T-helper 22 cell (primary cell): ENCODE results near the gene MKLN1.
"Not testable (repeated sequence)": the region's sequence is repeated elsewhere in the genome, so short reads cannot be mapped to it uniquely, and the experiment has no call there.

Source experiments
- DNase-seq: peaks from one replicate; pipeline ENCODE4 v3.0.0-alpha.2; 2020; ENCODE audit warnings: low read depth

MKLN1 gene

GRCh38 chr7:131327626-131328376 is at the start of gene MKLN1:
MKLN1 (plus strand) TSS chr7:131327876; CDS start chr7:131327900, 24 bp downstream.
- peak; percentile 79 for DNase-seq

DNA sequence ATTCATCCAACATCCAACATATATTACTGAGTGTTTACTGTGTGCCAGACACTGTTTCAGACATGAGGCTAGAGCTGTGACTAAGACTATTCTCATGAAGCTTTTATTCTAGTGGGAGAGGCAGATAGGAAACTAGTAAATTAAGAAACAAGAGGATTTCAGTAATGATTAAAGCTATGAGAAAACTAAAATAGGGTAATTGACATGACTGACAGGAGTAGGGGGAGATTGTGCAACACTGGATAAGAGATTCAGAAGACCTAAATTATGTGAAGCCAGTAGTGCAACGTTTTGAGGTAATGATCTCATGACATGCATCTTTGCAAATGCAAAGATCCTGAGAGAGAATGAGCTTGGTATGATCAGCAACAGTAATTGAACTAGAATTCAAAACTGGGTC is 48.6 kb upstream of the MKLN1 start:
- no peak for DNase-seq

GRCh38 chr7:131281266-131282048 is 46.2 kb upstream of the MKLN1 start:
- no peak for DNase-seq

- no peak for DNase-seq
Observed at GRCh38 chr7:131284702-131285419, 42.8 kb upstream of the MKLN1 start.

- no peak for DNase-seq
Observed at GRCh38 chr7:131285556-131285955, 42.1 kb upstream of the MKLN1 start.

DNA sequence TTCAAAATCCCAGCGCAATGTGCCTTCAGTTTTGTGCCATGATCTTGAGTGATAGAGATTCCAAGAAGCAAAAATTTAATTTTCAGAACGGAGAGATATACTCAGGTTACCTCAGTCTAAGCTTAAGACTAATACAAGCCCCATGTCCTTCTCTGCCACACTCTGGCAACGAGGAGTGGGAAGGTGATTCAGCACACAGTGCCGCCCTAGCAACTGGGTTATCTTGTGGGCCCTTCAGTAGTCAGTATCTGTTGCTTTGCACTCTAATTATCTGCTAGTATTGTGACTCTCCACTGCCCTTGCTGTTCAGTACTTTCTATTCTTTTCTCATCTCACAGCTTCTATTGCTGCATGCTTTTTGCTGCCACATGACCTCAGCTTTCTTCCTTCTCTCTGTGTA is 39.2 kb upstream of the MKLN1 start:
- DNase-seq: no peak

DNA sequence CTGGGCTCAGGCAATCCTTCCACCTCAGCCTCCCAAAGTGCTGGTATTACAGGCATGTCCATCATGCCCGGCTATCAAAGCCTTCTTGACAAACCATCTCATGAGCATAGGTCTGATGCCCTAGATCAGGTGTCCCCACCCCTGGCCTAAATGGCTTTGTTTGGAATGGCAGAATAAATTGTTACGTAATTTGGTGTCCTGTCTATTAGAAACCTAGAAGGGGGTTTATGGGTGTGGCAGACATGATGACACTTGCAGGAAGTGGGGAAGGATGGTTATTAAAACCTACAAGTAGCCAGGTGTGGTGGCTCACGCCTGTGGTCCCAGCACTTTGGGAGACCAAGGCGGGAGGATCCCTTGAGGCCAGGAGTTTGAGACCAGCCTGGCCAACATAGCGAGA is 38.6 kb upstream of the MKLN1 start:
- no peak for DNase-seq

- no peak for DNase-seq
Observed at GRCh38 chr7:131292141-131292905, 35.4 kb upstream of the MKLN1 start.

DNA sequence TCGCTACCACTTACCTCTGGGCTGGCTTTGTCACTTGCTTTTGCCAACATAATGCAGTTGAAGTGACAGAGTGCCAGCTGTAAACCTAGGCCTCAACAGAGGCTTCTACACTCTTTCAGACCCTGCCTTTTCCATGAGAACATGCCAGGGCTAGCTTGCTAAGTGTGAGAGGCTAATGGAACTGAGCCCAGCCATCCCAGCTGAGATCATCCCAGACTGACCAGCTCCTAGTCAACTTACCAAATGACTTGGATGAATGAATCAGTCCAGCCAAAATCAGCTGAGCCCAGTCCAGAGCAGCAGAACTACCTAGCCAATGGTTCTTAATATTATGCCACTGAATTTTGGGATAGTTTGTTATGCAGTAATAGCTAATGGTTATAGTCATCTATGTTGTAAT is 34.7 kb upstream of the MKLN1 start:
- DNase-seq: no peak

GRCh38 chr7:131294553-131294952 is 33.1 kb upstream of the MKLN1 start:
- no peak for DNase-seq

- no peak for DNase-seq
Observed at GRCh38 chr7:131298608-131298992, 29.1 kb upstream of the MKLN1 start.

DNA sequence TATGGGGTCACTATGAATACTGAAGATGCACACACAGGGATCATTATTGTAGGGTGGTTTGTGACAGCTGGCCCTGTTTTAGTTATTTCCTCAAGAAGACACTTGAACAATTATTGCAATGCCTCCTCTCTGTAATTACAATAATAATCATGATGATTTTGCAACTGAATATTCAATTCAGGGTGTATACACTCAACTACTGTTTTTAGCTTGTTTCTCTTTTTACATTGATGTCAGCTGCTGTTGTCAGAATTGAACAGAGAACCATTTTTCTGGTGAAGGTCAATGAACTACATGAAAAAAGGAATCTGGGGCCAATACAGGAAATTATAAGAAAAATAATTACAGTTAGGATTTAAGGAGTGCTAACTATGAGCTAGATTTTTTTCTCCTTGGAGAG is 28.6 kb upstream of the MKLN1 start:
- no peak for DNase-seq

GRCh38 chr7:131300078-131300477 is 27.6 kb upstream of the MKLN1 start:
- no peak for DNase-seq

DNA sequence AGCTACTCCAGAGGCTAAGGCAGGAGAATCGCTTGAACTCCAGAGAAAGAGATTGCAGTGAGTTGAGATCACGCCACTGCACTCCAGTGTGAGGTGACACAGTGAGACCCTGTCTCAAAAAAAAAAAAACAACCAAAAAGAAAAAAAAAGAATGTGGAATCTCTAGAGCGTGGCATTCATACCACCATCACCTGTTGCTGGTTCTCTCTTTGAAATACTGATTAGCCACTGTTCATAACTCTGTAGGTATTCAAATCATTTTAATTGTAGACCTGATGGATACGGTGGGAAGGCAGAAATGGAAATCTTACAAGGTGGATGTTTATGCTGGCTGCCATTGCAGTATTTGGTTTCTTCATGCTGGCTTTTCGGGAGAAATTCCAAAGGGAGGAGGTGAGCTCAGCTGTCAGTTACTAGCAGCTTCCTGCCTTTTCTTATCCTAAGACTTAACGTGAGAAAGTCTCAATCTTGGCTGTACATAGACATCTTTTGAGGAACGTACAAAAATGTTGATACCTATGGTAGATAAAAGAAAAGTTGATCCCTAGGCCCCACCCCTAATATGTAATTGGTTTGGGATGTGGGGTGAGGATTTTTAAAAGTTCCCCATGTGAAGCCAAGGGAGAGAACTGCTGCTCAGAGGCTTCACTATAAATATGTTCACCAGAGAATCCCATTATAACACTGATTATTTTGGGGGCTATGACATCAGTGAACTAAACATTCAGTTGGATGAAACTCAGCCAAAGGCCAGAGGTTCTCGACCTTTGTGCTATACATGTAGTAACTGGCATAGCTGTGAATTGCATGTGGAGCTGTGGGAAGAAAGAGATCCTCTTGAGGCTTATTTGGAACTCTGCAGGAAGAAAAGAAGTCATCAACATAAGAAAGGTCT is 26.9 kb upstream of the MKLN1 start:
- no peak for DNase-seq

- DNase-seq: no peak
Observed at GRCh38 chr7:131302446-131302845, 25.2 kb upstream of the MKLN1 start.

DNA sequence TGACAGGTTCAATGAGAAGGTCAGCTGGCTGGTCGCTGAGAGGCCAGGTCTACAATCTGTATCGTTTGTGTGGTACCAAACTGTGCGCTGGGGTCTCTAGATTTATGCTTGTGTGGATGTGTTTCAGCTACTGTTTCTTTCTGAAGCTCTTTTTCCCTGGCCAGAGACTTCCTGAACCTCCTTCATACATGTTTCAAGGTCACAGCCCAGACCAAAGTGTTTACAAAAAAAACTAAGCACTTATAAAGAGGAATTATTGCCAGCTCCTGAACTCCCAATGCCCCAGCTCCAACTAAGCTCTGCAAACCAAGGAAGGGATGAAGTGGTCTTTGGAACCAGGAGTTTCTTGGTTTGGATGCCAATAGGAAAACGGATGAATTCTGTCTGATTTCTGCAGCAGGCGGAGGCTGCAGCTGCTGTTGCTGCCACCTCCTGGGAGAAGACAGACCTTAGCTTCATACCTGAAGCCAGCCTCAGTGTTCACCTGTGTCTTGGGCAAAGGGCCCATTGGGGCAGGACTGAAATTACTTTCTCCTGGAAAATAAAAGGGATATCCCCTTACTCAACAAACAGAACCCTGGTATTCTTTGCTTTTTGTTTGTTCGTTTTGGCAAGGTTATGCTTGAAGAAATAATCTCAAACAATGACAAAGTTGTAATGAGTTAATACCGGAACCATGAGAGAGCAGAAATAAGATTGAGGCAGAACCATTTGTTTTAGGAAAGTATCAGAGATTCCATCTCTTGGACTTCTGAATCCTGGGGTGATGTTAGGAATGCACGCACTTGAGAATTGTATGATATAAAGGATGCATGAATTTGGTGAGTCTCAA is 24.6 kb upstream of the MKLN1 start:
- DNase-seq: no peak

- DNase-seq: no peak
Observed at GRCh38 chr7:131305152-131305551, 22.5 kb upstream of the MKLN1 start.

GRCh38 chr7:131306041-131306440 is 21.6 kb upstream of the MKLN1 start:
- not testable (repeated sequence) for DNase-seq

- no peak for DNase-seq
Observed at GRCh38 chr7:131306777-131307176, 20.9 kb upstream of the MKLN1 start.

DNA sequence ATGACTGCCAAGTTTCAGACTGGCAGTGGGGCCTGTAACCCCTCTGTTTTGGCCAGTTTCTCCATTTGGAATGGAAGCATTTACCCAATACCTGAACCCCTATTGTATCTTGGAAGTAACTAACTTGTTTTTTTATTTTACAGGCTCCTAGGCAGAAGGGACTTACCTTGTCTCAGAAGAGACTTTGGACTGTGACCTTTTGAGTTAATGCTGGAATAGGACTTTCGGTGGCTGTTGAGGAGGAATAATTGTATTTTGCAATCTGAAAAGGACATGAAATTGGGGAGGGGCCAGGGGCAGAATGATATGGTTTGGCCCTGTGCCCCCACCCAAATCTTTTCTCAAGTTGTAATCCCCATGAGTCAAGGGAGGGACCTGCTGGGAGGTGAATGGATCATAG is 20.0 kb upstream of the MKLN1 start:
- DNase-seq: no peak
